Left kidney (tissue), 2 donors: ENCODE measurements around the gene TESMIN. TPM values are rescaled to one million over a fixed set of nuclear protein-coding genes. Genes with fewer than 3 reads are reported as not detected.

Experiments
- DNase-seq: peaks from one replicate; pipeline ENCODE4 v3.0.0-alpha.2; 2013
- polyA plus RNA-seq: library from polyadenylated mRNA; unstranded; fragments of 120-200 nt; gene quantifications from one replicate; pipeline ENCODE4 v1.2.1, GENCODE V29; 2013; ENCODE audit not compliant: insufficient read length

TESMIN gene
- polyA plus RNA-seq, 1 donor = 19.3 TPM

DNA sequence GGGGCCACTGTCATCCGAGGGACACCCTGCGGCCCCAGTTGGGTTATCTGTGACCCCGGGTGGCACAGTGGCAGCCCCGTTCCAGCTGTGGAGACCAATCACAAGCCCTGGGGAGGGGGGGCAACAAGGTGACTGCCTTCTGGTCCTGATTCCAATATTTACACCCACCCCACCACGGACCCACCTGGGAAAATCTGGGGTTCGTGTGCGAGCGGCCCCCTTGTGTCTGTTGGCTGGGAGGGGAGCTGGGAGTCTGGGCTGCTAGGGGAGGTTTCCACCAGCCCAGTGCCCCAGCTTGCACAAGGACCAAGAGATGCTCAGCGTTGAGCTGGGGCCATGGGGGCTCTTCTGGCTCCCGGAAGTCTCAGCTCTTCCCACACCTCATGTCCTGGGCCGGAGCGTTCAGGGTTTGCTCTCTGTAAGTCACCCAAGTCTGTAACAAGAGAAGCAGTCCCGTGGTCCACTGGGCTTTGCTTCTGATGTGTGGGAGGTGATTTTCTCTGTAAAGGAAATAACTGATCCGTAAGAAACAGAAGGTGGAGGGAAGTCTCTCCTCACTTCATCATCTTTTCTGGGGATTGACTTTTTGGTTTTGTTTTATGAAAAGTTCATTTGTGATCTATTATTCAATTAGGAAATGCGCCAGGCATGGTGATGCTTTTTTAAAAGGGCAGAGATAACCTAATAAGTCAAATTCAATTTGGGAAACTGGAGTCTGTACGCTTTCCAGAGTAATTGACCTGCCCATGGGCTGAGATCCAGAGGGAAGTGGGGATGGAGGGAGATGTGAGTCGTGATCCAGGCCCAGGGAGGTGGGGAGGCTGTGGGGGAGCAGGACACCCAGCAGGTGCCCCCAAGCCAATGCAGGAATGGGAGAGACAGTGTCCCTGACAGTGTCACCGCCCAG lies 89.4 kb downstream of the TESMIN start:
- no peak for DNase-seq

GRCh38 chr11:68661014-68661413 lies 90.3 kb downstream of the TESMIN start:
- no peak for DNase-seq

DNA sequence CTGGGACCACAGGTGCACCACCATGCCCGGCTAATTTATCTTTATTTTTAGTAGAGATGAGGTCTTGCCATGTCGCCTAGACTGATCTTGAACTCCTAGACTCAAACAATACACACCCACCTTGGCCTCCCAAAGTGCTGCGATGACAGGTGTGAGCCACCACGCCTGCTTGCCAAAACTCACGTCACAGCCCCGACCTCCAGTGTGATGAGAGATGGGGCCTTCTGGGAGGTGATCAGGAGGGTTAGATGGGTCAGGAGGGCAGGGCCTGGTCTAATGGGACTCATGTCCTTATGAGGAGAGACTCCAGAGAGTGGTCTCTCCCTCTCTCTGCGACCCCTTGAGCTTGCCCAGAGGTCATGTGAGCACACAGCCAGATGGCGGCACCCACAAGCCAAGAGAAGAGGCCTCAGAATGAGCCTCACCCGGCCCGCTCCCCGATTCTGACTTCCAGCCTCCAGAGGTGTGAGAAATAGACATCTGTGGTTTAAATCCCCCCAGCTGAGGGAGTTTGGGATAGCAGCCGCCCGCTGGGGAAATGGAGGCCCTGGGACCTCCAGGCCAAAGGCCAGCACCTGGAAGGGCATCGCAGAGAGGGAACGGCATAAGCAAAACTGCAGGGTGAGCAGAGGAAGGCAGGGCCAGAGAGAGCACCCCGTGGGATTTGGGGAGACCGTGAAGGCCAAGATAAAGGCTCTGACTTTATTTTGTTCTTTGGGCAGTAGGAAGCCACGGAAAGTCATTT lies 91.1 kb downstream of the TESMIN start:
- DNase-seq = no peak

GRCh38 chr11:68659158-68659921 lies 92.0 kb downstream of the TESMIN start:
- peak; percentile 52 for DNase-seq

GRCh38 chr11:68658661-68659060 lies 92.7 kb downstream of the TESMIN start:
- no peak for DNase-seq

- no peak for DNase-seq
Measured at GRCh38 chr11:68658097-68658496, 93.2 kb downstream of the TESMIN start.

Other genes starting within 250 kb of the TESMIN start
- 0.23 TPM for gene GAL, start 67.0 kb downstream of the TESMIN start, polyA plus RNA-seq
- gene CPT1A, start 90.4 kb upstream of the TESMIN start, polyA plus RNA-seq = 43.0 TPM
- 61.2 TPM for gene MRPL21, start 152.3 kb upstream of the TESMIN start, polyA plus RNA-seq
- gene IGHMBP2, start 152.4 kb upstream of the TESMIN start, polyA plus RNA-seq = 20.6 TPM
- not detected for gene MRGPRD, start 229.5 kb upstream of the TESMIN start, polyA plus RNA-seq